PFSK-1 (cell line): Measurements from ENCODE around the gene MAP7D3.

Experiments used
- FOXP2 ChIP-seq: optimal IDR thresholded peaks from 2 replicates; pipeline ENCODE3; 2011; ENCODE audit warnings: borderline replicate concordance, control low read depth, inconsistent platforms; ENCODE audit not compliant: insufficient read depth; ENCODE audit errors: extremely low read length, extremely low read depth
- POLR2AphosphoS5 ChIP-seq: IDR thresholded peaks from 2 replicates; pipeline ENCODE4 v1.6.1; 2012; ENCODE audit warnings: low read depth, mild to moderate bottlenecking, control low read depth, low read length, moderate library complexity
- REST ChIP-seq, 2 experiments: IDR thresholded peaks; 2 replicates each; pipeline versions ENCODE4 v1.6.1 to v1.8.0; 2011 to 2012; ENCODE audit warnings: low read depth in 2 of 2, low read length in 2 of 2, control low read depth in 1 of 2, inconsistent platforms in 1 of 2, mild to moderate bottlenecking in 1 of 2, moderate library complexity in 1 of 2; ENCODE audit not compliant: insufficient read depth in 1 of 2
- SIN3A ChIP-seq: IDR thresholded peaks from 2 replicates; pipeline ENCODE4 v1.6.1; 2012; ENCODE audit warnings: mild to moderate bottlenecking, low read length, moderate library complexity, borderline replicate concordance; ENCODE audit not compliant: insufficient read depth

GRCh38 chrX:136163689-136164088 lies 87.5 kb downstream of the MAP7D3 start:
- no peak for TF ChIP-seq REST (IDR thresholded peaks at IDR 0.05; ENCODE audit: insufficient read depth in 1 of 2, low read depth in 2 of 2, low read length in 2 of 2)
- no peak for TF ChIP-seq POLR2AphosphoS5
- TF ChIP-seq SIN3A: no peak
- TF ChIP-seq FOXP2: no peak
